Testis (tissue), 2 donors: ENCODE measurements around the gene CCNG2.

Experiments used
- CTCF ChIP-seq, 3 experiments: fragments of 450-650 bp in 2 of 3; fragments of 200-600 bp in 1 of 3; sonication (generic) in 1 of 3; IDR thresholded peaks; one replicate each; pipeline ENCODE4 v1.5.1; 2016 to 2019; ENCODE audit warnings: antibody characterized with exemption in 3 of 3, mild to moderate bottlenecking in 2 of 3, moderate library complexity in 1 of 3
- POLR2A ChIP-seq: fragments of 450-650 bp; IDR thresholded peaks from one replicate; pipeline ENCODE4 v1.6.1; 2017; ENCODE audit warnings: antibody characterized with exemption, mild to moderate bottlenecking, moderate library complexity

GRCh38 chr4:77122656-77123055, 34.4 kb upstream of the CCNG2 start:
- TF ChIP-seq CTCF (IDR thresholded peaks at IDR 0.05) (no peak), POLR2A (no peak)
